HG03175 (cell line): Measurements from ENCODE around the gene PUS10.
"Not testable (repeated sequence)": the region's sequence is repeated elsewhere in the genome, so short reads cannot be mapped to it uniquely, and the experiment has no call there.

ENCODE experiments used
- ATAC-seq: cut with Tn5 transposase; IDR thresholded peaks from one replicate; pipeline ENCODE4 v1.9.1; 2021; ENCODE audit warnings: mild to moderate bottlenecking, moderate library complexity; ENCODE audit not compliant: unreplicated experiment

Gene PUS10

DNA sequence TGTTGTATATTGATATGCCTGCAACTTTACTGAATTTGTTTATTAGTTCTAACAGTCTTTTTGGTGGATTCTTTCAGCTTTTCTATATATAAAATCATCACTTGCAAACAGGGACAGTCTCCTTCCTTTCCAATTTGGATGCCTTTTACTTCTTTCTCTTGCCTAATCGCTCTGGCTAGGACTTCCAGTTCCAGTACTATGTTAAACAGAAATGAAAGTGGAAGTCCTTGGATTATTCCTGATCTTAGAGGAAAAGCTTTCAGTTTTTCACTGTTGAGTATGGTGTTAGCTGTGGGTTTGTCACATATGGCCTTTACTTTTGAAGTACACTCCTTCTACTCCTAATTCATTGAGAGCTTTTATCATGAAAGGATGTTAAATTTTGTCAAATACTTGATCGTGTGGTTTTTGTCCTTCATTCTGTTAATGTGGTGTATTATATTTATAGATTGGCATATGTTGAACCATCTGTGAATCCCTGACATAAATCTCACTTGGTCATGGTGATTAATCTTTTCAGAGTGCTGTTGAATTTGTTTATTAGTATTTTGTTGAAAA lies 83.8 kb downstream of the PUS10 start:
- ATAC-seq: no peak

GRCh38 chr2:60932954-60933353 lies 85.1 kb downstream of the PUS10 start:
- no peak for ATAC-seq

GRCh38 chr2:60932061-60932460 lies 86.0 kb downstream of the PUS10 start:
- not testable (repeated sequence) for ATAC-seq

GRCh38 chr2:60926741-60927552 lies 91.1 kb downstream of the PUS10 start:
- ATAC-seq: no peak

GRCh38 chr2:60925994-60926740 lies 91.9 kb downstream of the PUS10 start:
- ATAC-seq: no peak

GRCh38 chr2:60907329-60907728 lies 110.7 kb downstream of the PUS10 start:
- ATAC-seq: no peak

- no peak for ATAC-seq
Measured at GRCh38 chr2:60906395-60906794, 111.7 kb downstream of the PUS10 start.

- ATAC-seq: not testable (repeated sequence)
Measured at GRCh38 chr2:60905867-60906266, 112.2 kb downstream of the PUS10 start.

DNA sequence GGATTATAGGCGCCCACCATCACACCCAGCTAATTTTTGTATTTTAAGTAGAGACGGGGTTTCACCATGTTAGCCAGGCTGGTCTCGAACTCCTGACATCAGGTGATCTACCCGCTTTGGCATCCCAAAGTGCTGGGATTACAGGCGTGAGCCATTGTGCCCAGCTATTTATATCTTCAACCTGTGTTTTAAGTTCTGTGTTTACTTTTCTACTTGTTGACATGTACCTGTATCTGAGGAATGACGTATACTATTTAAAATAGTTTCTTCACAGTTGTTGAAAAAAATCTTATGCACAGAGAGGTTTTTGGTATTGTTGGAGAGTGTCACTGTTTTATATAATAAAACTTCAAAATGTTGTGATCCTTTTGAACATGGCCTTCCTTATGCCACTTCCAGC lies 116.8 kb downstream of the PUS10 start:
- ATAC-seq: not testable (repeated sequence)

DNA sequence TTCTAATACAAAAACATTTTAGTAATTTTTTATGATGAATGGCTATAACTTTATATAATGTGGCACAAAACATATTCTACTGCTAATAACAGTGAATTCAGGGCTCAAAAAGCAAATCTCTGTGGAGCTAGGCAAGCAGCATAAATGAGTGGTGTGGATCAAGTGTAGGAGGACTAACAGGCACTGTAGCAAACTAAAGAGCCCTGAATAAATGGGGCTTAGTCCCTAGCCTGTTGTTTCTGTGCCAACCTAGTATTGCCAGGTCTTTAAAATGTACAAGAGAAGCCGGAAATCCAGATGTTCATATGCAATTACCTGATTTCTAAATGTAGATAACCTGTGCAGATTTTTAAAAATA lies 118.2 kb downstream of the PUS10 start:
- no peak for ATAC-seq

GRCh38 chr2:60899230-60899891 lies 118.7 kb downstream of the PUS10 start:
- no peak for ATAC-seq

- no peak for ATAC-seq
Measured at GRCh38 chr2:60898567-60898966, 119.5 kb downstream of the PUS10 start.
